BE2C (cell line): Measurements from ENCODE around the gene TOMM40L.
"Not testable (repeated sequence)": the region's sequence is repeated elsewhere in the genome, so short reads cannot be mapped to it uniquely, and the experiment has no call there.

Source experiments
- DNase-seq: peaks from one replicate; pipeline ENCODE4 v3.0.0-alpha.2; 2020
- H3K27me3 ChIP-seq: fragments of 250-450 bp; sonication (Bioruptor Pico); 2 replicates; pipeline ENCODE4 v1.5.1; 2020; ENCODE audit warnings: mild to moderate bottlenecking
- H3K36me3 ChIP-seq: fragments of 250-450 bp; sonication (Bioruptor Pico); 2 replicates; pipeline ENCODE4 v1.5.1; 2020; ENCODE audit warnings: mild to moderate bottlenecking
- H3K4me1 ChIP-seq: fragments of 250-450 bp; sonication (Bioruptor Pico); 2 replicates; pipeline ENCODE4 v1.5.1; 2020
- H3K4me3 ChIP-seq: 2 replicates; pipeline ENCODE4 v1.5.1; 2011; ENCODE audit warnings: low read depth, low read length
- H3K9me3 ChIP-seq: fragments of 250-450 bp; sonication (Bioruptor Pico); 2 replicates; pipeline ENCODE4 v1.5.1; 2020
- CTCF ChIP-seq: IDR thresholded peaks from 2 replicates; pipeline ENCODE4 v1.5.1; 2012; ENCODE audit warnings: mild to moderate bottlenecking, low read depth, low read length

TOMM40L gene

GRCh38 chr1:161238039-161238473, 12.2 kb downstream of the TOMM40L start, which contains the start of gene NR1I3:
Gene NR1I3, minus strand, starts transcription at chr1:161238203. Its CDS starts 1,638 bp downstream, at chr1:161236565.
- Histone ChIP-seq H3K27me3 (no peaks in the 10 kb centered on the region), H3K36me3 (no peaks in the 10 kb centered on the region), H3K4me3 (no peak within 1 kb of the TSS), H3K9me3 (no peaks in the 10 kb centered on the region), H3K4me1 (no peaks in the 10 kb centered on the region)
- no peak for TF ChIP-seq CTCF
- DNase-seq: no peak

GRCh38 chr1:161241682-161242081, 15.8 kb downstream of the TOMM40L start:
- no peak for DNase-seq
- no peaks in the 10 kb centered on the region for H3K9me3 ChIP-seq
- no peak for TF ChIP-seq CTCF
- no peaks in the 10 kb centered on the region for H3K36me3 ChIP-seq
- H3K4me1 ChIP-seq: no peaks in the 10 kb centered on the region
- H3K27me3 ChIP-seq: no peaks in the 10 kb centered on the region
- no peak overlapping the region for H3K4me3 ChIP-seq

- Histone ChIP-seq H3K9me3 (no peaks in the 10 kb centered on the region), H3K27me3 (no peaks in the 10 kb centered on the region), H3K4me1 (no peaks in the 10 kb centered on the region), H3K4me3 (no peak overlapping the region), H3K36me3 (no peaks in the 10 kb centered on the region)
- DNase-seq: no peak
- TF ChIP-seq CTCF: no peak
Measured at GRCh38 chr1:161242313-161242712, 16.5 kb downstream of the TOMM40L start.

GRCh38 chr1:161244888-161245287, 19.0 kb downstream of the TOMM40L start:
- Histone ChIP-seq H3K27me3 (no peaks in the 10 kb centered on the region), H3K4me3 (no peak overlapping the region), H3K36me3 (no peaks in the 10 kb centered on the region), H3K9me3 (peaks cover 3% of the 10 kb centered on the region; the same call in 1 of the 2 replicates), H3K4me1 (no peaks in the 10 kb centered on the region)
- no peak for TF ChIP-seq CTCF
- DNase-seq: no peak

- not testable (repeated sequence) for H3K4me3 ChIP-seq, H3K9me3 ChIP-seq, H3K4me1 ChIP-seq, H3K27me3 ChIP-seq, H3K36me3 ChIP-seq, DNase-seq
Measured at GRCh38 chr1:161250100-161250499, 24.2 kb downstream of the TOMM40L start.

GRCh38 chr1:161250829-161251228, 25.0 kb downstream of the TOMM40L start:
- H3K4me3 ChIP-seq: no peak overlapping the region
- no peaks in the 10 kb centered on the region for H3K4me1 ChIP-seq
- H3K9me3 ChIP-seq: peaks cover 5% of the 10 kb centered on the region
- H3K27me3 ChIP-seq: no peaks in the 10 kb centered on the region
- DNase-seq: no peak
- no peak for TF ChIP-seq CTCF
- H3K36me3 ChIP-seq: no peaks in the 10 kb centered on the region

GRCh38 chr1:161251579-161251978, 25.7 kb downstream of the TOMM40L start:
- H3K4me1 ChIP-seq: no peaks in the 10 kb centered on the region
- H3K4me3 ChIP-seq: no peak overlapping the region
- no peak for DNase-seq
- peaks cover 5% of the 10 kb centered on the region for H3K9me3 ChIP-seq
- no peaks in the 10 kb centered on the region for H3K27me3 ChIP-seq
- TF ChIP-seq CTCF: no peak
- H3K36me3 ChIP-seq: no peaks in the 10 kb centered on the region

GRCh38 chr1:161255302-161255701, 29.4 kb downstream of the TOMM40L start:
- DNase-seq, H3K4me1 ChIP-seq, H3K4me3 ChIP-seq, H3K36me3 ChIP-seq, H3K9me3 ChIP-seq: not testable (repeated sequence)
- peaks cover 23% of the 10 kb centered on the region for H3K27me3 ChIP-seq

- H3K27me3 ChIP-seq: peaks cover 30% of the 10 kb centered on the region
- H3K9me3 ChIP-seq, H3K4me3 ChIP-seq, H3K4me1 ChIP-seq, DNase-seq, H3K36me3 ChIP-seq: not testable (repeated sequence)
Measured at GRCh38 chr1:161255955-161256520, 30.2 kb downstream of the TOMM40L start.
